ENCODE data around the gene PLCH2.

The PLCH2 gene

GRCh38 chr1:2463396-2463795 is 12.7 kb upstream of the PLCH2 start:
- DNase-seq = no peak

GRCh38 chr1:2465371-2466269 is 10.5 kb upstream of the PLCH2 start:
- peak; percentile 49 for DNase-seq

GRCh38 chr1:2466270-2466665 is 9.8 kb upstream of the PLCH2 start:
- peak; percentile 68 for DNase-seq

- no peak for DNase-seq
Measured at GRCh38 chr1:2466958-2467554, 9.0 kb upstream of the PLCH2 start.

- DNase-seq = no peak
Measured at GRCh38 chr1:2468041-2468472, 8.0 kb upstream of the PLCH2 start.

GRCh38 chr1:2468540-2468939 is 7.5 kb upstream of the PLCH2 start:
- DNase-seq = no peak

GRCh38 chr1:2469103-2469940 is 6.8 kb upstream of the PLCH2 start:
- no peak for DNase-seq

GRCh38 chr1:2470290-2471158 is 5.6 kb upstream of the PLCH2 start:
- no peak for DNase-seq

GRCh38 chr1:2471159-2471471 is 5.0 kb upstream of the PLCH2 start:
- DNase-seq = no peak

- DNase-seq = no peak
Measured at GRCh38 chr1:2471587-2472001, 4.5 kb upstream of the PLCH2 start.

- no peak for DNase-seq
Measured at GRCh38 chr1:2472109-2472508, 4.0 kb upstream of the PLCH2 start.

GRCh38 chr1:2472561-2473177 is 3.4 kb upstream of the PLCH2 start:
- peak; percentile 36 for DNase-seq

GRCh38 chr1:2473198-2473597 is 2.9 kb upstream of the PLCH2 start:
- DNase-seq = no peak

- DNase-seq = no peak
Measured at GRCh38 chr1:2474104-2474844, 1.8 kb upstream of the PLCH2 start.

- no peak for DNase-seq
Measured at GRCh38 chr1:2474933-2475371, 1.1 kb upstream of the PLCH2 start.

- no peak for DNase-seq
Measured at GRCh38 chr1:2475571-2475970, 518 bp upstream of the PLCH2 start.

GRCh38 chr1:2477309-2477708 is 1.2 kb downstream of the PLCH2 start:
- DNase-seq = no peak

- no peak for DNase-seq
Measured at GRCh38 chr1:2477791-2478499, 1.9 kb downstream of the PLCH2 start.

- DNase-seq = no peak
Measured at GRCh38 chr1:2479186-2479585, 3.1 kb downstream of the PLCH2 start.

- no peak for DNase-seq
Measured at GRCh38 chr1:2479618-2480017, 3.5 kb downstream of the PLCH2 start.
